Measurements from ENCODE around the gene DPY19L1. TPM values are rescaled to one million over a fixed set of nuclear protein-coding genes. Genes with fewer than 3 reads are reported as not detected.

The DPY19L1 gene
- total RNA-seq, 1 experiment from 2014 or later = 71.7 TPM

- Histone ChIP-seq H3K36me3 (ENCODE audit: control insufficient read depth in 1 of 2, insufficient read depth in 2 of 2, low read length in 2 of 2) (no peaks in the 10 kb centered on the region), H3K4me3 (replicated peaks in 1 of 2; ENCODE audit: low read depth in 1 of 2, low read length in 2 of 2) (no peak overlapping the region), H3K27ac (ENCODE audit: low read depth, low read length) (no peak overlapping the region), H3K4me2 (ENCODE audit: low read length) (peak overlapping the region; percentile 10; the same call in 1 of the 2 replicates), H3K9me3 (ENCODE audit: control insufficient read depth in 1 of 2, insufficient read depth in 1 of 2, low read depth in 1 of 2, low read length in 2 of 2) (no peaks in the 10 kb centered on the region), H2AFZ (ENCODE audit: low read depth, low read length, poor library complexity, severe bottlenecking) (no peak overlapping the region), H3K4me1 (ENCODE audit: control insufficient read depth in 1 of 2, insufficient read depth in 2 of 2, low read length in 2 of 2) (peaks cover 49 to 53% of the 10 kb centered on the region in 2 experiments), H4K20me1 (ENCODE audit: insufficient read depth) (peaks cover 3% of the 10 kb centered on the region; the same call in 1 of the 2 replicates), H3K9me2 (ENCODE audit: insufficient read depth) (no peaks in the 10 kb centered on the region), H3K9ac (ENCODE audit: low read length) (no peak overlapping the region), H3K79me2 (ENCODE audit: insufficient read depth, low read length) (peaks cover 88% of the 10 kb centered on the region), H3K27me3 (ENCODE audit: insufficient read depth, low read length) (no peaks in the 10 kb centered on the region)
- BruUV-seq (replicated peaks) = no TSS peak
- no peak for DNase-seq (ENCODE audit: low read depth, low spot score)
- TF ChIP-seq ELF1 (IDR thresholded peaks at IDR 0.05; ENCODE audit: borderline replicate concordance, low read depth) = no peak
- no peak for TF ChIP-seq REST (IDR thresholded peaks at IDR 0.05; ENCODE audit: low read depth)
- no peak for TF ChIP-seq POLR2A (IDR thresholded peaks at IDR 0.05; ENCODE audit: borderline replicate concordance, extremely low read depth, insufficient read depth, insufficient read length)
- TF ChIP-seq ZNF274 (IDR thresholded peaks at IDR 0.05; ENCODE audit: low read depth, low read length) = no peak
- TF ChIP-seq MAX (IDR thresholded peaks at IDR 0.05) = no peak
- TF ChIP-seq POLR2AphosphoS5 (IDR thresholded peaks at IDR 0.05; ENCODE audit: low read depth, low read length) = no peak
- TF ChIP-seq CBX3 (IDR thresholded peaks at IDR 0.05; ENCODE audit: low read depth) = no peak
- no peak for TF ChIP-seq CEBPB (IDR thresholded peaks at IDR 0.05; ENCODE audit: low read depth)
- no peak for TF ChIP-seq YY1 (IDR thresholded peaks at IDR 0.05; ENCODE audit: extremely low read depth, insufficient replicate concordance, low read depth, low read length)
- no peak for TF ChIP-seq JUND (IDR thresholded peaks at IDR 0.05)
- no peak for TF ChIP-seq EZH2 (IDR thresholded peaks at IDR 0.05)
- no peak for TF ChIP-seq TCF7L2 (IDR thresholded peaks at IDR 0.05; ENCODE audit: borderline replicate concordance, extremely low read depth, insufficient read depth, insufficient read length)
- TF ChIP-seq EGR1 (IDR thresholded peaks at IDR 0.05; ENCODE audit: low read depth) = no peak
- no peak for TF ChIP-seq EZH2phosphoT487 (IDR thresholded peaks at IDR 0.05; ENCODE audit: borderline replicate concordance)
- TF ChIP-seq RAD21 (IDR thresholded peaks at IDR 0.05; ENCODE audit: low read depth) = no peak
- no peak for TF ChIP-seq FOSL1 (IDR thresholded peaks at IDR 0.05; ENCODE audit: low read depth)
- no peak for TF ChIP-seq ZBTB33 (IDR thresholded peaks at IDR 0.05; ENCODE audit: extremely low read depth, insufficient replicate concordance, low read length)
- ChIA-PET CTCF (no interaction called here), RAD21 (ENCODE audit: low non-redundant PET in 1 of 2, low total read pairs in 2 of 2, uncharacterized antibody in 2 of 2, unreplicated experiment in 2 of 2) (no interaction called here), POLR2A (interaction anchor here (1.5 kb wide), 1 partner anchor 12 kb away, joined by 3 read pairs; no protein-coding TSS in a partner anchor)
- intact Hi-C loops (cut with micrococcal nuclease) = no loop called here
- no peak for ATAC-seq
These were observed 13.0 kb downstream of the DPY19L1 start for GRCh38 chr7:35024298-35024697.

All from HCT116 (cell line).